Kidney epithelial cell (primary cell): ENCODE results near the gene ADPRH. TPM values are rescaled to one million over a fixed set of nuclear protein-coding genes. Genes with fewer than 3 reads are reported as not detected.
A peak's percentile ranks its signal among the peaks of the same experiment; 100 is the strongest.

Source experiments
- DNase-seq: peaks from one replicate; pipeline ENCODE4 v3.0.0-alpha.2; 2010; ENCODE audit warnings: low read depth
- H3K27me3 ChIP-seq: 2 replicates; pipeline ENCODE4 v1.6.0; 2011; ENCODE audit warnings: low read length; ENCODE audit not compliant: control insufficient read depth, insufficient read depth
- H3K36me3 ChIP-seq: 2 replicates; pipeline ENCODE4 v1.5.1; 2011; ENCODE audit warnings: low read length; ENCODE audit not compliant: control insufficient read depth, insufficient read depth
- H3K4me3 ChIP-seq: 2 replicates; pipeline ENCODE4 v1.5.1; 2011; ENCODE audit warnings: low read depth, mild to moderate bottlenecking, control low read depth, low read length
- total RNA-seq: library from RNA; depleted of rRNA; stranded (reverse); fragments of >200 nt; gene quantifications from 2 replicates; pipeline ENCODE4 v1.2.3, GENCODE V29; 2015
- TF ChIP-seq, protein P1 (sequence below): IDR thresholded peaks from 2 replicates; pipeline ENCODE4 v1.5.1; 2011; ENCODE audit warnings: mild to moderate bottlenecking, moderate library complexity, low read length, control low read depth, inconsistent platforms; ENCODE audit not compliant: insufficient read depth, poor library complexity, severe bottlenecking

ADPRH gene
- 7.3 and 10.1 TPM in 2 replicates for total RNA-seq

DNA sequence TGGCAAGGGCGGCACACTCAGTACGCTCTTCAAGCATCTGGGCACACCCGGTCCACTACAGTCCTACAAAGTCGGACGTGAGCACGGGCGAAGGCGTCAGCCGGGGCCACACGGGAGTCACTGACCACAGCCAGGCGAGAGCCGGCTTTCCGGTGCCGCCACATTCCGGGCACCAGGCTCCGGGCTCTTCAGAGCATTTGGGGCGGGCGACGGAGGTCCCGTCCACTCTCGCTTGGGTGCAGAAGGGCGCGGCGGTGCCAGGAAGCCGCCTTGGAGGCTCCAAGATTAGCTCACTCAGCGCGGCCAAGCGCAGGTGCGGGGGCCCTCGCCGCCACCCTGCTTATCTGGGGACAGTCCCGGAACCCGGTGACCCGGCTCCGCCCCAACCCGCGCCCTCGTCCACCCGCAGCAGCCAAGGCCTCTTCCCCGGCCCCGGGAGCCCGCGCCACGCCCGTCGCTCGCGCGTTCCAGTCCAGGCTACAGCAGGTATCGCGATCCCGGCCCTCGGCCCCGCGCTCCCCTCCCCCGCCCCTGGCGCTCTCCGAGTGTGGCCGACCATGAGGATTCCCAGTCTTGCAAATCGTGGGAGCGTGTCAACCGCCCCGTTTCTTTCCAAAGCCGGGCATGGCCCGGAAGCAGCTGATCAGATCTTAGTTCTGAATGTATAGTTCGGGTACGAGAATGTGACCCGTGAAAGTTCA, at the start of gene ADPRH:
ADPRH (plus strand) TSS at position 127 of the 701 bp plus-strand sequence. CDS start 2,678 bp downstream, outside the sequence.
- H3K4me3 ChIP-seq: peak within 1 kb of the TSS; percentile 57
- no peaks in the 10 kb centered on the region for H3K27me3 ChIP-seq
- no peaks in the 10 kb centered on the region for H3K36me3 ChIP-seq
- TF ChIP-seq, protein P1, sequence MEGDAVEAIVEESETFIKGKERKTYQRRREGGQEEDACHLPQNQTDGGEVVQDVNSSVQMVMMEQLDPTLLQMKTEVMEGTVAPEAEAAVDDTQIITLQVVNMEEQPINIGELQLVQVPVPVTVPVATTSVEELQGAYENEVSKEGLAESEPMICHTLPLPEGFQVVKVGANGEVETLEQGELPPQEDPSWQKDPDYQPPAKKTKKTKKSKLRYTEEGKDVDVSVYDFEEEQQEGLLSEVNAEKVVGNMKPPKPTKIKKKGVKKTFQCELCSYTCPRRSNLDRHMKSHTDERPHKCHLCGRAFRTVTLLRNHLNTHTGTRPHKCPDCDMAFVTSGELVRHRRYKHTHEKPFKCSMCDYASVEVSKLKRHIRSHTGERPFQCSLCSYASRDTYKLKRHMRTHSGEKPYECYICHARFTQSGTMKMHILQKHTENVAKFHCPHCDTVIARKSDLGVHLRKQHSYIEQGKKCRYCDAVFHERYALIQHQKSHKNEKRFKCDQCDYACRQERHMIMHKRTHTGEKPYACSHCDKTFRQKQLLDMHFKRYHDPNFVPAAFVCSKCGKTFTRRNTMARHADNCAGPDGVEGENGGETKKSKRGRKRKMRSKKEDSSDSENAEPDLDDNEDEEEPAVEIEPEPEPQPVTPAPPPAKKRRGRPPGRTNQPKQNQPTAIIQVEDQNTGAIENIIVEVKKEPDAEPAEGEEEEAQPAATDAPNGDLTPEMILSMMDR: no peak
- peak; percentile 53 for DNase-seq

DNA sequence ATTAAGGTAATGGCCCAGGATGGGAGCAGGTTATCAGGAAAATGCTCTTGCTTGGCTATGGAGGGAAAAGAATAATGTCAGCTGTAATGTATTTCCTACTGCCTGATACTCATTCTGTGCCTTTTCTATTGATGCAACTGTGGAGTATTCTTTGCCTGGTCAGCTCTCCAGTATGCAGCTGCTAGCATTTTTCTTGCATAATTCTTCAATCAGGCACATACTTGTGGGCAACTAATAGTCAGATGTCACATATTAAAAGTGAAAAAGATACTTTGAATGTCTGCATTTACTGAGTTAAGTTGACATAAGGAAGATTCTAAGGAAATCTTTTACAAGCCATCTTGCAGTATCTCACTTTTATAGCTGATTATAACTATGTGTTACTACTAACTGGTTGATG, 49.4 kb upstream of the ADPRH start:
- Histone ChIP-seq H3K4me3 (no peak overlapping the region), H3K27me3 (no peaks in the 10 kb centered on the region), H3K36me3 (no peaks in the 10 kb centered on the region)
- TF ChIP-seq, protein P1: no peak
- DNase-seq: no peak

DNA sequence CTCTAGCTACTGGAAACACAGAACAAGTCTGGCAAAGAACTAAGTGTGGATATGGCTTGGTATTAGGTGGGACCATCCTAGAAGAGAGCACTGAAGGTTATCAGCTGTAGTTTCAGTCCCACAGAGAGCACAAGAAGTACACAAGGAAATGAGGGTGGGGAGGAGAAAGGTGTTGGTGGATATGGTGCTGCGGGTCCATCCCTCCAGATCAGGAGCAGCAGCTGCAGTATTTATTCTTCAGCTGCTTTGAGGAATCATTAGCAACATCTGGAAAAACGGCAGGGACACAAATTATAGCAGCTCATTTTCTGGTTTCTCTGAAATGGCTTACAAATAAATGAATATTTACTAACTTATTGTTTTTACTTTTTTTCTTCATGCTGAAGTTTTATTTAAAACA, 48.8 kb upstream of the ADPRH start:
- no peaks in the 10 kb centered on the region for H3K27me3 ChIP-seq
- TF ChIP-seq, protein P1: no peak
- no peak for DNase-seq
- H3K4me3 ChIP-seq: no peak overlapping the region
- no peaks in the 10 kb centered on the region for H3K36me3 ChIP-seq

GRCh38 chr3:119531151-119531550, 48.1 kb upstream of the ADPRH start:
- Histone ChIP-seq H3K36me3 (no peaks in the 10 kb centered on the region), H3K4me3 (no peak overlapping the region), H3K27me3 (no peaks in the 10 kb centered on the region)
- no peak for DNase-seq
- TF ChIP-seq, protein P1: no peak

- H3K27me3 ChIP-seq: no peaks in the 10 kb centered on the region
- no peak overlapping the region for H3K4me3 ChIP-seq
- TF ChIP-seq, protein P1: no peak
- DNase-seq: no peak
- no peaks in the 10 kb centered on the region for H3K36me3 ChIP-seq
Measured at GRCh38 chr3:119534296-119534695, 45.0 kb upstream of the ADPRH start.

GRCh38 chr3:119536757-119537156, 42.5 kb upstream of the ADPRH start:
- no peak for DNase-seq
- Histone ChIP-seq H3K36me3 (no peaks in the 10 kb centered on the region), H3K27me3 (no peaks in the 10 kb centered on the region), H3K4me3 (no peak overlapping the region)
- TF ChIP-seq, protein P1: no peak
